Pancreas (tissue), 10 donors: ENCODE results near the gene COL5A3. TPM values are rescaled to one million over a fixed set of nuclear protein-coding genes. Genes with fewer than 3 reads are reported as not detected.
A peak's percentile ranks its signal among the peaks of the same experiment; 100 is the strongest.

ENCODE experiments used
- ATAC-seq, 4 donors: fragments of 200-7000 bp; cut with Tn5 transposase; one replicate each; pipeline versions ENCODE4 v1.8.0 to v1.9.1; 2020; ENCODE audit warnings: mild to moderate bottlenecking in 4 of 4, moderate library complexity in 4 of 4
- DNase-seq, 6 donors: peaks; one replicate each; pipeline ENCODE4 v3.0.0-alpha.2; 2020
- FAIRE-seq: peaks from 2 replicates; lab custom pipeline; 2012; peaks lifted over from hg19 to GRCh38; lab: Jason Lieb, UNC
- H3K27ac ChIP-seq, 4 donors: fragments of 200-600 bp; sonication (generic); 1 replicate in 3 of 4; 2 replicates in 1 of 4; pipeline versions ENCODE4 v1.5.0 to v1.8.0; 2020
- H3K27me3 ChIP-seq, 4 donors: fragments of 200-600 bp; one replicate each; pipeline ENCODE4 v1.8.0; 2021
- H3K36me3 ChIP-seq, 3 donors: fragments of 200-600 bp; sonication (generic) in 1 of 3; one replicate each; pipeline versions ENCODE4 v1.5.0 to v1.8.0; 2020 to 2021
- H3K4me1 ChIP-seq, 3 donors: fragments of 200-600 bp; one replicate each; pipeline ENCODE4 v1.8.0; 2021
- H3K4me3 ChIP-seq, 4 donors: fragments of 200-600 bp; sonication (generic) in 2 of 4; one replicate each; pipeline versions ENCODE4 v1.5.0 to v1.8.0; 2020 to 2021
- H3K9me3 ChIP-seq, 4 donors: fragments of 200-600 bp; one replicate each; pipeline ENCODE4 v1.8.0; 2021
- CTCF ChIP-seq, 4 donors: fragments of 200-600 bp; sonication (generic) in 3 of 4; IDR thresholded peaks; one replicate each; pipeline versions ENCODE4 v1.5.0 to v1.8.0; 2021; ENCODE audit warnings: antibody characterized with exemption in 4 of 4
- WGBS, 2 donors: extraction: QIAGEN DNeasy Blood & Tissue Kit; methylation state at CpG; one replicate each; pipeline ENCODE4 v1.1.7; 2013; 5-methylcytosine and 5-hydroxymethylcytosine counted together
- intact Hi-C, 3 donors: fragments of 100-400 bp; cut with DNase I; formaldehyde crosslinking; loops; one replicate each; pipeline versions ENCODE4 v1.11.1 to v1.14.2; 2022
- polyA plus RNA-seq, 2 donors: library from polyadenylated mRNA; stranded (reverse); fragments of 200-250 nt; gene quantifications; one replicate each; pipeline ENCODE4 v1.2.3, GENCODE V29; 2013
- total RNA-seq, 6 donors: library from RNA; stranded (reverse); fragmentation: NEBNext Ultra II Directional in 4 of 6; extraction: Animal tissue kit (Norgen Biotek cat#: 25700) in 4 of 6; gene quantifications; one replicate each; pipeline versions ENCODE4 v1.2.1 to v1.2.4, GENCODE V29; 2021 to 2023
- donor health status: healthy with polysubstance abuse.
- donor health status: DM: no; HTN: no; CAD: no; lungs with moderate emphysema.
- donor health status: DM: no; HTN: no; CAD: no.
- donor health status: control.
- donor health status: control.
- donor health status: Bipolar disorder and iron deficiency.
- donor health status: DM: yes; HTN: yes; CAD: no.
- donor health status: DM: no; HTN: no; CAD: no.
- donor health status: DM: no; HTN: no; CAD: no.
- donor health status: DM: yes; HTN: yes; CAD: no.

The COL5A3 gene
- total and polyA plus RNA-seq, 8 donors, result 1.0 to 8.7 (median 2.8) TPM

GRCh38 chr19:9917321-9917720 is 93.0 kb downstream of the COL5A3 start:
- no peaks in the 10 kb centered on the region for H3K9me3 ChIP-seq
- TF ChIP-seq CTCF (IDR thresholded peaks at IDR 0.05), result no peak
- 3 to 5% methylated on average over 3 of the region's 3 CpGs for whole genome bisulfite sequencing, 2 donors
- ATAC-seq (peak; percentile 40 to 78 (median 74)), FAIRE-seq (no peak), DNase-seq (peak in 3 of 6 donors; percentile 30 to 32 (median 30))
- H3K4me3 ChIP-seq, result no peak overlapping the region
- H3K4me1 ChIP-seq, result no peaks in the 10 kb centered on the region
- no peaks in the 10 kb centered on the region for H3K36me3 ChIP-seq
- intact Hi-C loops, result no loop called here
- no peaks in the 10 kb centered on the region for H3K27me3 ChIP-seq
- H3K27ac ChIP-seq, result no peak overlapping the region

- DNase-seq, result no peak
- intact Hi-C loops, result no loop called here
Observed at GRCh38 chr19:9916719-9917118, 93.6 kb downstream of the COL5A3 start.

GRCh38 chr19:9914315-9915207 is 95.7 kb downstream of the COL5A3 start:
- Histone ChIP-seq H3K9me3 (no peaks in the 10 kb centered on the region), H3K4me1 (no peaks in the 10 kb centered on the region), H3K27ac (no peak overlapping the region), H3K4me3 (peak overlapping the region; percentile 14 to 62 (median 45)), H3K27me3 (no peaks in the 10 kb centered on the region), H3K36me3 (no peaks in the 10 kb centered on the region)
- ATAC-seq (peak; percentile 90 to 94 (median 92)), DNase-seq (peak; percentile 68 to 90 (median 80)), FAIRE-seq (no peak)
- 0 to 1% methylated on average over 45 to 65 of the region's 65 CpGs for WGBS, 2 donors
- intact Hi-C loops, result no loop called here
- TF ChIP-seq CTCF (IDR thresholded peaks at IDR 0.05), result peak; percentile 22 to 44 (median 37)

More at GRCh38 chr19:9916719-9917118, 93.6 kb downstream of the COL5A3 start:
- no peaks in the 10 kb centered on the region for H3K9me3 ChIP-seq
- no peak for ATAC-seq
- FAIRE-seq, result no peak
- no peak overlapping the region for H3K4me3 ChIP-seq
- no peaks in the 10 kb centered on the region for H3K36me3 ChIP-seq
- no peak overlapping the region for H3K27ac ChIP-seq
- 40 to 42% methylated on average over 6 of the region's 6 CpGs for WGBS, 2 donors
- H3K27me3 ChIP-seq, result no peaks in the 10 kb centered on the region
- no peaks in the 10 kb centered on the region for H3K4me1 ChIP-seq
- TF ChIP-seq CTCF (IDR thresholded peaks at IDR 0.05), result no peak

GRCh38 chr19:9914001-9914314 is 96.3 kb downstream of the COL5A3 start:
- intact Hi-C loops, result no loop called here
- DNase-seq (peak in 2 of 6 donors; percentile 4 to 67), ATAC-seq (peak; percentile 16 to 33 (median 28)), FAIRE-seq (no peak)
- Histone ChIP-seq H3K27me3 (no peaks in the 10 kb centered on the region), H3K4me3 (peak overlapping the region; percentile 14 to 62 (median 45)), H3K27ac (no peak overlapping the region), H3K36me3 (no peaks in the 10 kb centered on the region), H3K9me3 (no peaks in the 10 kb centered on the region), H3K4me1 (no peaks in the 10 kb centered on the region)
- TF ChIP-seq CTCF (IDR thresholded peaks at IDR 0.05), result no peak
- WGBS, 2 donors, result 1 to 2% methylated on average over 10 to 27 of the region's 27 CpGs
